Esophagus squamous epithelium (tissue), 5 donors: ENCODE measurements around the gene BNIP1. TPM values are rescaled to one million over a fixed set of nuclear protein-coding genes. Genes with fewer than 3 reads are reported as not detected.
A peak's percentile ranks its signal among the peaks of the same experiment; 100 is the strongest.

Source experiments
- DNase-seq: peaks from one replicate; lab custom pipeline; 2025; lab: John Stamatoyannopoulos, UW
- H3K27ac ChIP-seq, 4 donors: fragments of 200-600 bp; sonication (generic); one replicate each; pipeline ENCODE4 v1.5.1; 2016 to 2019; ENCODE audit warnings: mild to moderate bottlenecking in 1 of 4
- H3K27me3 ChIP-seq, 4 donors: fragments of 200-600 bp; sonication (generic); 1 replicate in 3 of 4; 2 replicates in 1 of 4; pipeline versions ENCODE4 v1.5.1 to v1.6.0; 2017 to 2021; ENCODE audit warnings: antibody characterized with exemption in 1 of 4
- H3K36me3 ChIP-seq, 3 donors: fragments of 200-600 bp; sonication (generic); one replicate each; pipeline ENCODE4 v1.5.1; 2016 to 2019
- H3K4me1 ChIP-seq, 3 donors: fragments of 200-600 bp; sonication (generic); one replicate each; pipeline ENCODE4 v1.5.1; 2017 to 2019
- H3K4me3 ChIP-seq, 4 donors: fragments of 200-600 bp; sonication (generic); 1 replicate in 3 of 4; 2 replicates in 1 of 4; pipeline ENCODE4 v1.5.1; 2016 to 2019; ENCODE audit warnings: mild to moderate bottlenecking in 2 of 4, moderate library complexity in 1 of 4
- H3K9me3 ChIP-seq, 3 donors: fragments of 200-600 bp; sonication (generic); one replicate each; pipeline ENCODE4 v1.5.1; 2016 to 2019
- POLR2A ChIP-seq, 4 donors: fragments of 450-650 bp; IDR thresholded peaks; one replicate each; pipeline ENCODE4 v1.6.1; 2017; ENCODE audit warnings: antibody characterized with exemption in 4 of 4, mild to moderate bottlenecking in 4 of 4, moderate library complexity in 3 of 4
- WGBS, 2 donors: methylation state at CpG; one replicate each; pipeline ENCODE4 v1.1.5; 2018; 5-methylcytosine and 5-hydroxymethylcytosine counted together
- intact Hi-C: fragments of 100-400 bp; cut with DNase I; formaldehyde crosslinking; loops from one replicate; pipeline ENCODE4 v1.15.0; 2022
- total RNA-seq, 4 donors: library from RNA; depleted of rRNA; stranded (reverse); fragments of >200 nt; gene quantifications; one replicate each; pipeline ENCODE4 v1.1.0, GENCODE V29; 2016
- TF ChIP-seq, protein P1 (sequence below), 6 experiments: fragments of 450-650 bp in 4 of 6; fragments of 200-600 bp in 2 of 6; sonication (generic) in 2 of 6; IDR thresholded peaks; one replicate each; pipeline ENCODE4 v1.5.1; 2016 to 2019; ENCODE audit warnings: antibody characterized with exemption in 6 of 6, mild to moderate bottlenecking in 4 of 6, moderate library complexity in 4 of 6
- donor health status: DM: yes; HTN: yes; CAD: no.

Gene BNIP1
- 10 to 100 TPM in 3 of 4 donors, 1 to 10 TPM in 1; 5.2 to 12.4 (median 11.2) TPM for total RNA-seq

DNA sequence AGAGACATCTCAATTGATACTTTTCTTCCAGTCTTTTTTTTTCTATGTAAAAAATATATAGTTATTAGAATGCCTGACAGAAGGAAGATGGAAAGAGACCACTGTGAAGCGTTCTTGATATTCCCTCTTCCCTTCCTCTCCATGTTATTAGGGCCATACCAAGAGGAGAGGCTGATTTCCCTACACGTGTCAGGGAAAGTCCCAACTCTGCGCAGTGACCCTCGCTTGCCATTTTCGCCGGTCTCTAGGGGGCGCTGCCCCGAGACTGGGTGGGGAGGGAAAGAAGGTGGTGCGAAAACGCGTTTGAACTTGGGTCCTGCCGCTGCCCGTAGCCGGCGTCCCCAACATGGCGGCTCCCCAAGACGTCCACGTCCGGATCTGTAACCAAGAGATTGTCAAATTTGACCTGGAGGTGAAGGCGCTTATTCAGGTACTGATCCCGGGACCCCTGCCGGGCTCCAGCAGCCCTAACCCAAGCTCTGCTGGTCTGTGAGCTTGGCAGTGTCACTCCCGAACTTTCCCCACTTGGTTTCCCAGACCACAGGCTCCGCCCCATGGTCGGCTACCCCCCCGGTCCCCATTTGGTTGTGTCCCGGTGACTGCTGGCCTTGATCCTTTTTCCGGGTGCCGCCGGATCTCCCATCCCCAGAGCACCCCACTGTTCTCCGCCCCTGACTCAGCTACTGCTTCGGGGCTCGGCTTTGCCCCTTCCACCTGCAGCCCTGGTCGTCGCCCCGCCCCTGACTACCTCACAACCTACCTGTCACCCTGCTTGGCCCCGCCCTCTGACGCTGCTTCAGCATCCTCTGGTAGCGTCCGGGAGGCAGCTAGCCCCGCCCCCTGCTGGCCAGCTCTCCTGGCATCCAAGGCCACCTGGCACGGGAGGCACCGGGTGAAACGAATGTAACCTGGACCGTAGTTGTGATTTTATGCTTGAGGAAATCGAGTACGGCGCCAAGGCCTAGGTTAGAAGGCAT is at the start of gene BNIP1:
BNIP1 (plus strand) TSS at position 332 of the 977 bp plus-strand sequence; CDS start at position 347, 15 bp downstream.
- WGBS, 2 donors, result 0 to 1% methylated on average over 22 to 29 of the region's 48 CpGs
- intact Hi-C loops, result loop anchor here (5.0 kb wide), 1 partner anchor 162 kb away; the partner anchor contains the start of gene ATP6V0E1
- H3K27ac ChIP-seq, result peak within 1 kb of the TSS; percentile 93 to 97 (median 95)
- H3K4me1 ChIP-seq, result peaks cover 0 to 15% (median 4%) of the 10 kb centered on the region in 3 donors
- H3K9me3 ChIP-seq, result no peaks in the 10 kb centered on the region
- H3K36me3 ChIP-seq, result peaks cover 0 to 30% (median 4%) of the 10 kb centered on the region in 3 donors
- peak; percentile 82 for DNase-seq
- H3K4me3 ChIP-seq, result peak within 1 kb of the TSS; percentile 77 to 99 (median 94)
- TF ChIP-seq POLR2A (IDR thresholded peaks at IDR 0.05), result peak in 3 of 4 donors; percentile 4 to 64 (median 7)
- TF ChIP-seq, protein P1, sequence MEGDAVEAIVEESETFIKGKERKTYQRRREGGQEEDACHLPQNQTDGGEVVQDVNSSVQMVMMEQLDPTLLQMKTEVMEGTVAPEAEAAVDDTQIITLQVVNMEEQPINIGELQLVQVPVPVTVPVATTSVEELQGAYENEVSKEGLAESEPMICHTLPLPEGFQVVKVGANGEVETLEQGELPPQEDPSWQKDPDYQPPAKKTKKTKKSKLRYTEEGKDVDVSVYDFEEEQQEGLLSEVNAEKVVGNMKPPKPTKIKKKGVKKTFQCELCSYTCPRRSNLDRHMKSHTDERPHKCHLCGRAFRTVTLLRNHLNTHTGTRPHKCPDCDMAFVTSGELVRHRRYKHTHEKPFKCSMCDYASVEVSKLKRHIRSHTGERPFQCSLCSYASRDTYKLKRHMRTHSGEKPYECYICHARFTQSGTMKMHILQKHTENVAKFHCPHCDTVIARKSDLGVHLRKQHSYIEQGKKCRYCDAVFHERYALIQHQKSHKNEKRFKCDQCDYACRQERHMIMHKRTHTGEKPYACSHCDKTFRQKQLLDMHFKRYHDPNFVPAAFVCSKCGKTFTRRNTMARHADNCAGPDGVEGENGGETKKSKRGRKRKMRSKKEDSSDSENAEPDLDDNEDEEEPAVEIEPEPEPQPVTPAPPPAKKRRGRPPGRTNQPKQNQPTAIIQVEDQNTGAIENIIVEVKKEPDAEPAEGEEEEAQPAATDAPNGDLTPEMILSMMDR (IDR thresholded peaks at IDR 0.05), result peak; percentile 85 to 96 (median 92)
- no peaks in the 10 kb centered on the region for H3K27me3 ChIP-seq

DNA sequence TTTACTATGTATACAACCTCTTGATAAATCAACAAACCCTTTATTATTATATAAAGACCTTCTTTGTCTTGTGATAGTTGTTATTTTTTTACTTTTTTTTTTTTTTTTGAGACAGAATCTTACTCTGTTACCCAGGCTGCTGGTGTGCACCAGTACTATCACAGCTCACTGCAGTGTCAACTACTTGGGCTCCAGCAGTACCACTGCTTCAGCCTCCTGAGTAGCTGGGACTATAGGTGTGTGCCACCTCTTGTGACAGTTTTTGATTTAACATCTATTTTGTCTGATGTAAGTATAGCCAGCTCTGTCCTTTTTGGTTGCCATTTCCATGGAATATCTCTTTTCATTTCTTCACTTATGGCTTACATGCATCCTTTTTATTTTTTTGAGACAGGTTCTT is 45.5 kb upstream of the BNIP1 start:
- peaks cover 0 to 16% (median 0%) of the 10 kb centered on the region in 3 donors for H3K36me3 ChIP-seq
- no peak overlapping the region for H3K4me3 ChIP-seq
- peaks cover 0 to 6% (median 0%) of the 10 kb centered on the region in 3 donors for H3K9me3 ChIP-seq
- H3K27me3 ChIP-seq, result no peaks in the 10 kb centered on the region
- TF ChIP-seq, protein P1 (IDR thresholded peaks at IDR 0.05), result no peak
- TF ChIP-seq POLR2A (IDR thresholded peaks at IDR 0.05), result no peak
- intact Hi-C loops, result no loop called here
- H3K4me1 ChIP-seq, result peaks cover 1 to 25% (median 10%) of the 10 kb centered on the region in 3 donors
- H3K27ac ChIP-seq, result no peak overlapping the region
- DNase-seq, result no peak

GRCh38 chr5:173099461-173099860 is 44.9 kb upstream of the BNIP1 start:
- Histone ChIP-seq H3K4me1 (peaks cover 0 to 18% (median 4%) of the 10 kb centered on the region in 3 donors), H3K9me3 (peaks cover 0 to 6% (median 0%) of the 10 kb centered on the region in 3 donors), H3K27ac (no peak overlapping the region), H3K36me3 (peaks cover 0 to 16% (median 0%) of the 10 kb centered on the region in 3 donors), H3K4me3 (no peak overlapping the region), H3K27me3 (no peaks in the 10 kb centered on the region)
- TF ChIP-seq, protein P1 (IDR thresholded peaks at IDR 0.05), result no peak
- TF ChIP-seq POLR2A (IDR thresholded peaks at IDR 0.05), result no peak
- intact Hi-C loops, result no loop called here
- DNase-seq, result no peak
- 85 to 87% methylated on average over 1 of the region's 1 CpG for WGBS, 2 donors

GRCh38 chr5:173101245-173101644 is 43.1 kb upstream of the BNIP1 start:
- peaks cover 0 to 16% (median 0%) of the 10 kb centered on the region in 3 donors for H3K36me3 ChIP-seq
- no peak for DNase-seq
- intact Hi-C loops, result no loop called here
- H3K4me3 ChIP-seq, result no peak overlapping the region
- 94 to 100% methylated on average over 2 of the region's 2 CpGs for WGBS, 2 donors
- peaks cover 0 to 13% (median 4%) of the 10 kb centered on the region in 3 donors for H3K4me1 ChIP-seq
- no peak overlapping the region for H3K27ac ChIP-seq
- H3K27me3 ChIP-seq, result no peaks in the 10 kb centered on the region
- H3K9me3 ChIP-seq, result peaks cover 0 to 6% (median 0%) of the 10 kb centered on the region in 3 donors
- TF ChIP-seq, protein P1 (IDR thresholded peaks at IDR 0.05), result no peak
- no peak for TF ChIP-seq POLR2A (IDR thresholded peaks at IDR 0.05)
